Measurements from ENCODE around the gene BBS2. TPM values are rescaled to one million over a fixed set of nuclear protein-coding genes. Genes with fewer than 3 reads are reported as not detected.

BBS2 gene
- total and polyA plus RNA-seq, 2 experiments from 2014 or later: 31.5 to 39.0 TPM

- H3K4me3 ChIP-seq: no peak overlapping the region
- no peak overlapping the region for H3K27ac ChIP-seq
- H3K27me3 ChIP-seq: no peaks in the 10 kb centered on the region
- H3K9me2 ChIP-seq (replicated peaks; ENCODE audit: insufficient read depth): no peaks in the 10 kb centered on the region
- H3K4me1 ChIP-seq (ENCODE audit: insufficient read depth): no peaks in the 10 kb centered on the region
- no peak for TF ChIP-seq EZH2phosphoT487 (IDR thresholded peaks at IDR 0.05; ENCODE audit: low read depth, severe bottlenecking, unreplicated experiment)
- no peak for TF ChIP-seq EZH2 (IDR thresholded peaks at IDR 0.05; ENCODE audit: borderline replicate concordance)
- no peak for TF ChIP-seq CTCF (IDR thresholded peaks at IDR 0.05; ENCODE audit: poor library complexity)
- no peak overlapping the region for H2AFZ ChIP-seq
- H4K20me1 ChIP-seq (ENCODE audit: insufficient read depth, poor library complexity, severe bottlenecking): no peaks in the 10 kb centered on the region
- peaks cover 6% of the 10 kb centered on the region for H3K79me2 ChIP-seq
- peaks cover 3% of the 10 kb centered on the region for H3K36me3 ChIP-seq (replicated peaks; ENCODE audit: insufficient read depth, low read depth)
- WGBS (ENCODE audit: low lambda C conversion rate, missing lambda C conversion rate): 100% methylated on average over 1 of the region's 1 CpG
- H3K4me2 ChIP-seq: no peak overlapping the region
- DNase-seq (ENCODE audit: low spot score): no peak
- no peaks in the 10 kb centered on the region for H3K9me3 ChIP-seq (ENCODE audit: low read depth)
These were observed 81.8 kb downstream of the BBS2 start for GRCh38 chr16:56438038-56438437.

- Histone ChIP-seq H3K4me3 (no peak overlapping the region), H3K36me3 (replicated peaks; ENCODE audit: insufficient read depth, low read depth) (peaks cover 3% of the 10 kb centered on the region), H3K27me3 (no peaks in the 10 kb centered on the region), H2AFZ (no peak overlapping the region), H3K27ac (no peak overlapping the region), H3K9me3 (ENCODE audit: low read depth) (no peaks in the 10 kb centered on the region), H3K79me2 (no peaks in the 10 kb centered on the region), H3K9me2 (replicated peaks; ENCODE audit: insufficient read depth) (no peaks in the 10 kb centered on the region), H3K4me1 (ENCODE audit: insufficient read depth) (no peaks in the 10 kb centered on the region), H4K20me1 (ENCODE audit: insufficient read depth, poor library complexity, severe bottlenecking) (no peaks in the 10 kb centered on the region), H3K4me2 (no peak overlapping the region)
- DNase-seq (ENCODE audit: low spot score): no peak
- TF ChIP-seq CTCF (IDR thresholded peaks at IDR 0.05; ENCODE audit: poor library complexity) (no peak), EZH2phosphoT487 (IDR thresholded peaks at IDR 0.05; ENCODE audit: low read depth, severe bottlenecking, unreplicated experiment) (no peak), EZH2 (IDR thresholded peaks at IDR 0.05; ENCODE audit: borderline replicate concordance) (no peak)
These were observed 83.6 kb downstream of the BBS2 start for GRCh38 chr16:56436258-56436657.

Other genes starting within 250 kb of the BBS2 start
- 109 and 135 TPM in 2 replicates for gene AMFR, start 94.5 kb downstream of the BBS2 start, total RNA-seq
- gene AMFR, start 94.5 kb downstream of the BBS2 start, polyA plus RNA-seq: 56.2 and 67.2 TPM in 2 replicates
- gene NUDT21, start 68.7 kb downstream of the BBS2 start, total RNA-seq: 75.3 and 76.6 TPM in 2 replicates
- gene NUDT21, start 68.7 kb downstream of the BBS2 start, polyA plus RNA-seq: 44.7 and 47.4 TPM in 2 replicates
- gene OGFOD1, start 68.5 kb downstream of the BBS2 start, total RNA-seq: 45.6 and 58.9 TPM in 2 replicates
- gene OGFOD1, start 68.5 kb downstream of the BBS2 start, polyA plus RNA-seq: 37.0 and 55.5 TPM in 2 replicates
- not detected in 2 replicates for gene MT4, start 45.0 kb upstream of the BBS2 start, total RNA-seq
- not detected in 2 replicates for gene MT4, start 45.0 kb upstream of the BBS2 start, polyA plus RNA-seq
- gene MT3, start 69.5 kb upstream of the BBS2 start, total RNA-seq: not detected in 2 replicates
- gene MT3, start 69.5 kb upstream of the BBS2 start, polyA plus RNA-seq: not detected in 2 replicates
- gene MT2A, start 88.6 kb upstream of the BBS2 start, total RNA-seq: 64.9 and 70.3 TPM in 2 replicates
- gene MT2A, start 88.6 kb upstream of the BBS2 start, polyA plus RNA-seq: 914 and 1,143 TPM in 2 replicates
- gene MT1E, start 105.8 kb upstream of the BBS2 start, total RNA-seq: 42.3 and 65.5 TPM in 2 replicates
- 105 and 121 TPM in 2 replicates for gene MT1E, start 105.8 kb upstream of the BBS2 start, polyA plus RNA-seq
- gene MT1M, start 112.6 kb upstream of the BBS2 start, total RNA-seq: 0.60 TPM in 1 of 2 replicates, not detected in the other
- 0.26 TPM in 1 of 2 replicates, not detected in the other for gene MT1M, start 112.6 kb upstream of the BBS2 start, polyA plus RNA-seq
- not detected in 2 replicates for gene MT1A, start 118.6 kb upstream of the BBS2 start, total RNA-seq
- 1.9 and 2.7 TPM in 2 replicates for gene MT1A, start 118.6 kb upstream of the BBS2 start, polyA plus RNA-seq
- not detected in 2 replicates for gene MT1B, start 131.9 kb upstream of the BBS2 start, total RNA-seq
- gene MT1B, start 131.9 kb upstream of the BBS2 start, polyA plus RNA-seq: 0.47 and 2.2 TPM in 2 replicates
- gene MT1F, start 137.9 kb upstream of the BBS2 start, total RNA-seq: 3.1 and 7.1 TPM in 2 replicates
- 8.7 and 11.8 TPM in 2 replicates for gene MT1F, start 137.9 kb upstream of the BBS2 start, polyA plus RNA-seq
- gene MT1G, start 148.0 kb upstream of the BBS2 start, total RNA-seq: 49.7 and 64.1 TPM in 2 replicates
- 44.5 and 45.3 TPM in 2 replicates for gene MT1G, start 148.0 kb upstream of the BBS2 start, polyA plus RNA-seq
- 2.1 TPM in 1 of 2 replicates, not detected in the other for gene MT1H, start 149.8 kb upstream of the BBS2 start, total RNA-seq
- 2.0 and 13.5 TPM in 2 replicates for gene MT1H, start 149.8 kb upstream of the BBS2 start, polyA plus RNA-seq
- 39.8 and 52.0 TPM in 2 replicates for gene MT1X, start 162.4 kb upstream of the BBS2 start, total RNA-seq
- 121 and 127 TPM in 2 replicates for gene MT1X, start 162.4 kb upstream of the BBS2 start, polyA plus RNA-seq
- 23.5 and 36.4 TPM in 2 replicates for gene NUP93, start 210.1 kb upstream of the BBS2 start, total RNA-seq
- 35.7 and 39.6 TPM in 2 replicates for gene NUP93, start 210.1 kb upstream of the BBS2 start, polyA plus RNA-seq

All from hepatocyte (in vitro differentiated cells).